H9 (cell line): ENCODE measurements around the gene SLAMF6. TPM values are rescaled to one million over a fixed set of nuclear protein-coding genes. Genes with fewer than 3 reads are reported as not detected.

Experiments used
- DNase-seq: peaks from one replicate; pipeline ENCODE4 v3.0.0-alpha.2; 2017
- H2AFZ ChIP-seq: one replicate; pipeline ENCODE4 v1.6.1; 2013; ENCODE audit warnings: mild to moderate bottlenecking, low read length, control low read depth, moderate library complexity
- H2AK5ac ChIP-seq: 2 replicates; pipeline ENCODE4 v1.6.1; 2013; ENCODE audit warnings: low read length, control low read depth, mixed read lengths; ENCODE audit not compliant: insufficient read length
- H2BK120ac ChIP-seq: one replicate; pipeline ENCODE4 v1.6.1; 2013; ENCODE audit warnings: low read depth, mild to moderate bottlenecking, low read length, control low read depth, inconsistent platforms; ENCODE audit not compliant: poor library complexity, severe bottlenecking
- H2BK12ac ChIP-seq: 2 replicates; pipeline ENCODE4 v1.6.1; 2013; ENCODE audit warnings: low read length, control low read depth, mixed read lengths, low read depth; ENCODE audit not compliant: insufficient read length
- H2BK15ac ChIP-seq: 2 replicates; pipeline ENCODE4 v1.6.1; 2013; ENCODE audit warnings: low read depth, low read length, control low read depth
- H2BK20ac ChIP-seq: one replicate; pipeline ENCODE4 v1.6.1; 2013; ENCODE audit warnings: low read depth, mild to moderate bottlenecking, low read length, control low read depth, inconsistent platforms; ENCODE audit not compliant: poor library complexity, severe bottlenecking
- H2BK5ac ChIP-seq: 2 replicates; pipeline ENCODE4 v1.6.1; 2013; ENCODE audit warnings: low read length, control low read depth, mixed read lengths; ENCODE audit not compliant: insufficient read length
- H3K14ac ChIP-seq: 2 replicates; pipeline ENCODE4 v1.6.1; 2013; ENCODE audit warnings: low read length, control low read depth; ENCODE audit not compliant: insufficient read depth
- H3K18ac ChIP-seq: 2 replicates; pipeline ENCODE4 v1.6.1; 2013; ENCODE audit warnings: low read depth, mild to moderate bottlenecking, mixed read lengths, low read length, control low read depth; ENCODE audit not compliant: insufficient read length
- H3K23ac ChIP-seq: 2 replicates; pipeline ENCODE4 v1.6.1; 2013; ENCODE audit warnings: low read length, control low read depth, mixed read lengths, low read depth; ENCODE audit not compliant: insufficient read length
- H3K23me2 ChIP-seq: 2 replicates; pipeline ENCODE4 v1.6.1; 2013; ENCODE audit warnings: low read depth, mild to moderate bottlenecking, mixed read lengths, low read length, control low read depth; ENCODE audit not compliant: insufficient read length, poor library complexity, severe bottlenecking
- H3K27ac ChIP-seq: 2 replicates; pipeline ENCODE4 v1.5.1; 2013; ENCODE audit warnings: low read length, control low read depth, mixed read lengths, low read depth; ENCODE audit not compliant: insufficient read length
- H3K27me3 ChIP-seq: 2 replicates; pipeline ENCODE4 v1.6.1; 2013; ENCODE audit warnings: low read length, control low read depth, inconsistent platforms; ENCODE audit not compliant: insufficient read depth
- H3K4ac ChIP-seq: 2 replicates; pipeline ENCODE4 v1.6.1; 2013; ENCODE audit warnings: low read depth, mild to moderate bottlenecking, control low read depth, inconsistent platforms, low read length, moderate library complexity
- H3K4me1 ChIP-seq: 2 replicates; pipeline ENCODE4 v1.6.1; 2013; ENCODE audit warnings: low read length, control low read depth, inconsistent platforms; ENCODE audit not compliant: insufficient read depth
- H3K4me2 ChIP-seq: 2 replicates; pipeline ENCODE4 v1.6.1; 2013; ENCODE audit warnings: low read length, control low read depth, mixed read lengths; ENCODE audit not compliant: insufficient read length, insufficient read depth
- H3K56ac ChIP-seq: 2 replicates; pipeline ENCODE4 v1.6.1; 2013; ENCODE audit warnings: low read depth, mild to moderate bottlenecking, mixed read lengths, low read length, control low read depth; ENCODE audit not compliant: insufficient read length
- H3K79me1 ChIP-seq: 2 replicates; pipeline ENCODE4 v1.6.1; 2013; ENCODE audit warnings: low read depth, mild to moderate bottlenecking, moderate library complexity, low read length, control low read depth, inconsistent platforms; ENCODE audit not compliant: insufficient read depth, poor library complexity, severe bottlenecking
- H3K79me2 ChIP-seq: 2 replicates; pipeline ENCODE4 v1.6.1; 2013; ENCODE audit warnings: low read length, control low read depth, inconsistent platforms; ENCODE audit not compliant: insufficient read depth
- H3K9ac ChIP-seq: 2 replicates; pipeline ENCODE4 v1.6.1; 2013; ENCODE audit warnings: low read length, control low read depth, mixed read lengths; ENCODE audit not compliant: insufficient read length; ENCODE audit errors: extremely low read depth
- H3K9me3 ChIP-seq: one replicate; pipeline ENCODE4 v1.6.1; 2013; ENCODE audit warnings: low read depth, low read length, inconsistent platforms; ENCODE audit not compliant: control insufficient read depth
- H3T11ph ChIP-seq: one replicate; pipeline ENCODE4 v1.6.1; 2013; ENCODE audit warnings: mild to moderate bottlenecking, low read length, control low read depth, inconsistent platforms
- H4K20me1 ChIP-seq: one replicate; pipeline ENCODE4 v1.6.1; 2013; ENCODE audit not compliant: control insufficient read depth, insufficient read length, insufficient read depth
- H4K5ac ChIP-seq: 2 replicates; pipeline ENCODE4 v1.6.1; 2013; ENCODE audit warnings: low read depth, mild to moderate bottlenecking, mixed read lengths, low read length, control low read depth; ENCODE audit not compliant: insufficient read length
- H4K8ac ChIP-seq: replicated peaks from 2 replicates; pipeline ENCODE4 v1.6.1; 2013; ENCODE audit warnings: low read length, control low read depth, mixed read lengths, low read depth; ENCODE audit not compliant: insufficient read length
- H4K91ac ChIP-seq: 2 replicates; pipeline ENCODE4 v1.6.1; 2013; ENCODE audit warnings: low read depth, mild to moderate bottlenecking, moderate library complexity, mixed read lengths, low read length, control low read depth; ENCODE audit not compliant: insufficient read length
- H3K27ac Mint-ChIP-seq, 3 experiments: 2 replicates in 2 of 3; 3 replicates in 1 of 3; pipeline ENCODE4 v1.8.0; 2020 to 2021; ENCODE audit warnings: mixed read lengths in 3 of 3, mild to moderate bottlenecking in 1 of 3, moderate library complexity in 1 of 3
- H3K27me3 Mint-ChIP-seq: 2 replicates; pipeline ENCODE4 v1.8.0; 2021; ENCODE audit warnings: low read depth, mild to moderate bottlenecking, moderate library complexity, mixed read lengths
- H3K36me3 Mint-ChIP-seq, 3 experiments: 2 replicates in 2 of 3; 3 replicates in 1 of 3; pipeline ENCODE4 v1.8.0; 2020 to 2021; ENCODE audit warnings: low read depth in 3 of 3, mixed read lengths in 3 of 3; ENCODE audit not compliant: insufficient read depth in 1 of 3
- H3K4me1 Mint-ChIP-seq, 2 experiments: 2 replicates each; pipeline ENCODE4 v1.8.0; 2020; ENCODE audit warnings: mixed read lengths in 2 of 2
- H3K4me3 Mint-ChIP-seq, 2 experiments: 2 replicates in 1 of 2; 3 replicates in 1 of 2; pipeline ENCODE4 v1.8.0; 2020 to 2021; ENCODE audit warnings: mild to moderate bottlenecking in 2 of 2, mixed read lengths in 2 of 2, moderate library complexity in 1 of 2
- H3K9me3 Mint-ChIP-seq, 2 experiments: 2 replicates in 1 of 2; 3 replicates in 1 of 2; pipeline ENCODE4 v1.8.0; 2020; ENCODE audit warnings: mild to moderate bottlenecking in 2 of 2, mixed read lengths in 2 of 2, moderate library complexity in 1 of 2
- WGBS: extraction: QIAGEN DNeasy Blood & Tissue Kit; methylation state at CpG from one replicate; pipeline ENCODE4 v1.1.7; 2013; ENCODE audit warnings: missing lambda C conversion rate, low lambda C conversion rate, mixed read lengths; ENCODE audit not compliant: insufficient read length; ENCODE audit errors: extremely low coverage; 5-methylcytosine and 5-hydroxymethylcytosine counted together
- total RNA-seq: library from RNA; stranded (reverse); gene quantifications from 2 replicates; pipeline ENCODE4 v1.2.1, GENCODE V29; 2021
- TF ChIP-seq, protein P1 (sequence below): fragments of 200-600 bp; sonication (generic); conservative IDR thresholded peaks from 3 replicates; pipeline ENCODE4 v1.8.0; 2021; ENCODE audit warnings: antibody characterized with exemption, mild to moderate bottlenecking

SLAMF6 gene
- total RNA-seq, 1 experiment from 2014 or later, result not detected

DNA sequence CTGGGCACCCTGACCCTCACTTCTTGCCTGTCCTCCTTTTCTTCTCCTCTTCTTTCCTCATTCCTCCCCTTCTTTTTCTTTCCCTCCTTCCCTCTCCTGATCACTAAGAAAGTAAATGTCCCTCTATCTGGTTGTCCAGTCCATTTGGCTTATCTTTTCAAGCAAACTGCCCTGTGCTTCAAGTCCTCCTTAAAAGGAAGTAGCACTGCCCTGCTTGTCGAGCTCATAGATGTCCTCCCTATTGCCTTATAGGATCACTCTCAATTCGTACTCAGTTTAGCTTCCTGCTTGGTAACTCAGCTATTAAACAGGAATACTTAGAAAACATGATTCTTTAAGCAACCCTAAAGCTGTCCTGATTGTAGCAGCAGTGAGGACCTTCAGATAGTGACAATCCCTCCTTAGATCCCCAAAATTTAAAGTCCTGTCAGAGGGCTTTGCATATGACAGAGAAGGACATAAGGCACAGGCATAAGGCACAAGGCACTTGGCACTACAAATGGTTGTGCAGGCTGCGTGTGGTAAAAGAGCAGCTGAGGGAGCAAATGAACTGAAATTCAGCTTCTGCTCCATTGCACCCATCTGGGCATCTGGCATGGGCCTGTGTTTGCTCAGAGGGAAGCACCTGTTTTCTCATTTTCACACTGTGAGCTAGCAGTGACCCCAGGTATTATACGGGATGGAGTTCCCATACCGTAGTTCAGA is 26.1 kb upstream of the SLAMF6 start:
- H3K56ac ChIP-seq, result no peak overlapping the region
- H3K9me3 ChIP-seq, result no peaks in the 10 kb centered on the region
- H2AK5ac ChIP-seq, result no peak overlapping the region
- H3K9ac ChIP-seq, result no peak overlapping the region
- no peak overlapping the region for H4K8ac ChIP-seq
- WGBS, result no CpG with 5 or more reads among the region's 5 CpGs
- H3K4me2 ChIP-seq, result no peak overlapping the region
- H3K27me3 ChIP-seq, result no peaks in the 10 kb centered on the region
- 0 out of 4 replicates have a peak, but pooled peaks cover 0 to 2% of the 10 kb centered on the region in 2 experiments for H3K4me1 Mint-ChIP-seq
- no peak overlapping the region for H2BK5ac ChIP-seq
- no peak overlapping the region for H2BK120ac ChIP-seq
- no peaks in the 10 kb centered on the region for H4K20me1 ChIP-seq
- no peak overlapping the region for H2BK12ac ChIP-seq
- H3K4me1 ChIP-seq, result no peaks in the 10 kb centered on the region
- H3K79me1 ChIP-seq, result no peaks in the 10 kb centered on the region
- H3K9me3 Mint-ChIP-seq, result no peaks in the 10 kb centered on the region
- no peak overlapping the region for H4K5ac ChIP-seq
- H3K23me2 ChIP-seq, result no peaks in the 10 kb centered on the region
- no peak overlapping the region for H2BK20ac ChIP-seq
- no peak overlapping the region for H3K27ac ChIP-seq
- H2BK15ac ChIP-seq, result no peak overlapping the region
- H4K91ac ChIP-seq, result no peak overlapping the region
- no peak overlapping the region for H2AFZ ChIP-seq
- H3K79me2 ChIP-seq, result no peaks in the 10 kb centered on the region
- no peak overlapping the region for H3K4ac ChIP-seq
- H3K23ac ChIP-seq, result no peak overlapping the region
- DNase-seq, result no peak
- H3K18ac ChIP-seq, result no peak overlapping the region
- H3T11ph ChIP-seq, result no peak overlapping the region
- peaks cover 2% of the 10 kb centered on the region; the same call in 1 of the 2 replicates for H3K27me3 Mint-ChIP-seq
- TF ChIP-seq, protein P1, sequence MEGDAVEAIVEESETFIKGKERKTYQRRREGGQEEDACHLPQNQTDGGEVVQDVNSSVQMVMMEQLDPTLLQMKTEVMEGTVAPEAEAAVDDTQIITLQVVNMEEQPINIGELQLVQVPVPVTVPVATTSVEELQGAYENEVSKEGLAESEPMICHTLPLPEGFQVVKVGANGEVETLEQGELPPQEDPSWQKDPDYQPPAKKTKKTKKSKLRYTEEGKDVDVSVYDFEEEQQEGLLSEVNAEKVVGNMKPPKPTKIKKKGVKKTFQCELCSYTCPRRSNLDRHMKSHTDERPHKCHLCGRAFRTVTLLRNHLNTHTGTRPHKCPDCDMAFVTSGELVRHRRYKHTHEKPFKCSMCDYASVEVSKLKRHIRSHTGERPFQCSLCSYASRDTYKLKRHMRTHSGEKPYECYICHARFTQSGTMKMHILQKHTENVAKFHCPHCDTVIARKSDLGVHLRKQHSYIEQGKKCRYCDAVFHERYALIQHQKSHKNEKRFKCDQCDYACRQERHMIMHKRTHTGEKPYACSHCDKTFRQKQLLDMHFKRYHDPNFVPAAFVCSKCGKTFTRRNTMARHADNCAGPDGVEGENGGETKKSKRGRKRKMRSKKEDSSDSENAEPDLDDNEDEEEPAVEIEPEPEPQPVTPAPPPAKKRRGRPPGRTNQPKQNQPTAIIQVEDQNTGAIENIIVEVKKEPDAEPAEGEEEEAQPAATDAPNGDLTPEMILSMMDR, result no peak
- H3K27ac Mint-ChIP-seq, result no peak overlapping the region
- no peaks in the 10 kb centered on the region for H3K36me3 Mint-ChIP-seq
- no peak overlapping the region for H3K14ac ChIP-seq
- H3K4me3 Mint-ChIP-seq, result no peak overlapping the region
